Upper lobe of left lung (tissue), 4 donors: ENCODE results near the gene TNKS2.

ENCODE experiments used
- CTCF ChIP-seq, 6 experiments: fragments of 450-650 bp in 4 of 6; fragments of 200-600 bp in 2 of 6; sonication (generic) in 2 of 6; IDR thresholded peaks; one replicate each; pipeline ENCODE4 v1.5.1; 2016 to 2019; ENCODE audit warnings: antibody characterized with exemption in 6 of 6
- EP300 ChIP-seq, 4 donors: sonication (generic); formaldehyde crosslinking; IDR thresholded peaks; one replicate each; pipeline ENCODE4 v1.5.1; 2017; ENCODE audit warnings: antibody characterized with exemption in 4 of 4, control low read depth in 2 of 4
- POLR2A ChIP-seq, 4 donors: fragments of 450-650 bp; IDR thresholded peaks; one replicate each; pipeline ENCODE4 v1.5.1; 2016 to 2017; ENCODE audit warnings: antibody characterized with exemption in 4 of 4, mild to moderate bottlenecking in 2 of 4
- POLR2AphosphoS5 ChIP-seq, 2 donors: sonication (generic); formaldehyde crosslinking; IDR thresholded peaks; one replicate each; pipeline ENCODE4 v1.5.1; 2017; ENCODE audit warnings: antibody characterized with exemption in 2 of 2

GRCh38 chr10:91797048-91797690 lies 1.1 kb upstream of the TNKS2 start:
- no peak for TF ChIP-seq POLR2AphosphoS5 (IDR thresholded peaks at IDR 0.05)
- TF ChIP-seq EP300 (IDR thresholded peaks at IDR 0.05), result no peak
- no peak for TF ChIP-seq POLR2A (IDR thresholded peaks at IDR 0.05)
- no peak for TF ChIP-seq CTCF (IDR thresholded peaks at IDR 0.05)
